Transverse colon (tissue), 4 donors: ENCODE results near the gene SUMF1.

ENCODE experiments used
- CTCF ChIP-seq, 5 experiments: fragments of 200-600 bp in 3 of 5; fragments of 450-650 bp in 2 of 5; sonication (generic) in 3 of 5; IDR thresholded peaks; 1 replicate in 2 of 5; 2 replicates in 3 of 5; pipeline ENCODE4 v1.5.1; 2016 to 2017; ENCODE audit warnings: antibody characterized with exemption in 5 of 5, inconsistent platforms in 3 of 5, mild to moderate bottlenecking in 2 of 5, moderate library complexity in 1 of 5
- POLR2AphosphoS5 ChIP-seq, 3 donors: sonication (generic); formaldehyde crosslinking; IDR thresholded peaks; one replicate each; pipeline ENCODE4 v1.6.1; 2016; ENCODE audit warnings: antibody characterized with exemption in 3 of 3

DNA sequence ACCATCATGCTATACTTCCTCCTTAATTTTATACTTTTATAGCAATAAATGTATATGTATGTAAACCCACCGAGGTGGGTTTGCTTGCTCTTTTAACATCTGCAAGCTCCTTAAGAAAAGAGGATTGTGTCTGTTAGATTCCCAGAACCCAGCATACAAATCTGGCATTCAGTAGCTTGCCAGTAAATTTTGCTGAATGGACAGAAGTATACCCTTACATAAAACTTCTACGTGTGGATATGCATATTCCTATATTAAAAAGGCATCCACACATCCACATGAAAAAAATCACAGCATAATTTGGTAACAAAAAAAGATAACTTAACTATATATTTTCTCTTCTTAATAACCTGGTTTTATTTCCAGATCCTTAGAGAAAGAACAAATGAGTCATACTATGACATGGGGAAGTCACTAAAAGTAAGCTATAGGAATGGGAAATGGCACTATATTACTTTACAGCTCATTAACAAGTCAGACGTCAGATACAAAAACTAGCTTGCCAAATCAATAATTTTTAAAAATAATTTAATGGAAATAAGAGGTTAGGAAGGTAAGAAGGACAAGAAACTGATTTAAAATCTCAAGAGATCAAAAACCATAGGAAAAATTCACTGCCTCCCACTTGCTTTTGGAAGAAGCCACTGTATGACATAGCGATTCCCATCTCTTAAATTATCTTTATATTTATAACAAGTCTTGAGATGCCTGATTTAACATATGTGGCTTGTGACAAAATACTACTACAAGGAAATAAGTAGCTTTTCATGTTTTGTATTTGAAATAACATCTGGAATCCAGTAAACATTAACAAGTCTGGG, 68.7 kb downstream of the SUMF1 start:
- TF ChIP-seq POLR2AphosphoS5 (IDR thresholded peaks at IDR 0.05) (no peak), CTCF (IDR thresholded peaks at IDR 0.05) (no peak)
